Right lung (tissue), 5 donors: ENCODE results near the gene HOXA10. TPM values are rescaled to one million over a fixed set of nuclear protein-coding genes. Genes with fewer than 3 reads are reported as not detected.

Source experiments
- DNase-seq, 2 donors: peaks; one replicate each; pipeline ENCODE4 v3.0.0-alpha.2; 2013
- polyA plus RNA-seq, 5 donors: library from polyadenylated mRNA; unstranded; fragments of 120-200 nt; gene quantifications; one replicate each; pipeline versions ENCODE4 v1.2.1 to v1.2.3, GENCODE V29; 2013; ENCODE audit warnings: inconsistent platforms in 1 of 5, low replicate concordance in 1 of 5; ENCODE audit not compliant: insufficient read length in 5 of 5, insufficient read depth in 1 of 5

Gene HOXA10
- polyA plus RNA-seq, 5 donors: 0.12 to 1.4 (median 0.94) TPM; not detected in 2

GRCh38 chr7:27132978-27133377 lies 41.1 kb downstream of the HOXA10 start:
- no peak for DNase-seq

DNA sequence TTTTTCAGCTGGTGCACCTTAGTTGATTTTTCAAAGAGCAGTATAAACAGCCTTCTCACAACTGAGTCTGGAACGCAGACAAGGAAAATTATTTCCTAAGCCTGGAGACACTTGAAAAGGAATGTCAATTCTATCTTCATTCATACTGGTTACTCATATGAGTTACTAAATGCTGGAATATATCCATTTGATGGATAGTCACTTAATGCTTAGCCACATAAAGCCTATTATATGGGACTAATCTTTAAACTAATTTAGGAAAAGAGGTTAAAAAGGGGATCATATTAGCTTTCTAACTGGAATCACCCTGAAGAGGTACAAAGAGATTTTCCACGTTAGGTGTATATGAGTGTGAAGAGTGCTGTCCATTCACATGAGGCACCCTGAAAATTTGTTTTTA lies 41.9 kb downstream of the HOXA10 start:
- DNase-seq: no peak

- DNase-seq: no peak
These were observed 42.7 kb downstream of the HOXA10 start for GRCh38 chr7:27131390-27131819.

DNA sequence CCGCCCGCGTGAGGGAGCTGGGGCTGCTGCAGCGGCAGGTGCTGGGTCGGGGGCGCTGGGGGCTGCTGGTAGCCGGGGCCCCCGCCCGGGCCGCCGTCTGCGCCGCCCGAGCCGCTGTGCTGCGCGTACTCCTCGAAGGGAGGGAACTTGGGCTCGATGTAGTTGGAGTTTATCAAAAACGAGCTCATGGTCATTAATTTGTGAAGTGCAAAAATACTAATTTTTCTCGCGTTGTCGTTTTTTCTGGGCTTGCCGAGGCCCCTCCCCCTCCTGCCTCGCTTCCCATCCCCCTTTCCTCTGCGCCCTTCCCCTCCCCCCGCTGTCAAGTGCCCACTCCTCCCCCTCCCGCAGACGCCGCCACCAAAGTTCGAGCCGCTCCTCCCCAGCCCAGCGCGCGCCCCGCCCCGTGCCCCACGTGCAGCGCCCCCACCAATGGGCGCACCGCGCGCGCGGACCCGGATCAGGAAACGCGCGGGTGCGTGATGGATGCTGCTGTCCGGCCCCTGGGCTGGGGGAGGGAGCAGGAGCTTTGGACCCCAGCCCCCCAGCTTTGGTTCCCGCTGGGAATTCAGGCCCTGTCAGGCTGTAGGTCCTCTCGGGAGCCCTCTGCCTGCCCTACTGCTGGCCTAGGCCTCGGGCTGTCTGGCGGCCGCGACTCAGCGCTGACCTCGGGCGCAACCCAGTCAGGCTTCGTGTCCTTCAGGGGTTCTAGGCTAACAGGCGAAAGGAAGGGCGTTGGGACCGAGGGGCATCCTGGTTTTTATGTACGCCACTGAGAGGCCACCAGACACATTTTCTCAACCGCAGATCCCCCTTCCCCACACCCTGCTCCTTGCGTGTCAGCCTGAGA lies 43.4 kb downstream of the HOXA10 start, which contains the start of gene HOXA4:
Gene HOXA4 (minus strand): TSS at position 218 of the 850 bp plus-strand sequence. CDS start 24 bp downstream, at position 194.
- DNase-seq: peak; percentile 91 to 93

GRCh38 chr7:27129729-27130539 lies 44.2 kb downstream of the HOXA10 start:
- DNase-seq: no peak

- no peak for DNase-seq
These were observed 45.1 kb downstream of the HOXA10 start for GRCh38 chr7:27128776-27129728.

DNA sequence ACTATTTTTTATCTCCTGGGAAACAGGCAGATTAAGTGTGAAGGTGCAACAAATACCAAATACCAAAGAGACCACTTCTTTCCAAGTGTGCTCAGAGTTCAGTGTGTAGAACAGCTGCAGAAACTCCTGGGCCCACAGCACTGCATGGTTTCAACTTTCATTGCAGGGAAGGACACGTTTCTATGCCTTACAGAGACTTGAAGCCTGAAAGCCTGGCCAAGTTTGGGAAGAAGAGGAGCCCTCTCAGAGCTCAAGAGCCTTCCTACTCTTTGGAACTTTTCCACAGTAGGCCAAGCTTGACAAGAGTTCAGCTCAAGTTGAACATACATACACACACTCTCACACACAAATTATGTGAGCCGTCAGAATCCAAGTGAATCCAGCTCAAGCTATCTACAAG lies 46.1 kb downstream of the HOXA10 start:
- peak; percentile 89 to 92 for DNase-seq

GRCh38 chr7:27126596-27127327 lies 47.4 kb downstream of the HOXA10 start:
- DNase-seq: no peak

DNA sequence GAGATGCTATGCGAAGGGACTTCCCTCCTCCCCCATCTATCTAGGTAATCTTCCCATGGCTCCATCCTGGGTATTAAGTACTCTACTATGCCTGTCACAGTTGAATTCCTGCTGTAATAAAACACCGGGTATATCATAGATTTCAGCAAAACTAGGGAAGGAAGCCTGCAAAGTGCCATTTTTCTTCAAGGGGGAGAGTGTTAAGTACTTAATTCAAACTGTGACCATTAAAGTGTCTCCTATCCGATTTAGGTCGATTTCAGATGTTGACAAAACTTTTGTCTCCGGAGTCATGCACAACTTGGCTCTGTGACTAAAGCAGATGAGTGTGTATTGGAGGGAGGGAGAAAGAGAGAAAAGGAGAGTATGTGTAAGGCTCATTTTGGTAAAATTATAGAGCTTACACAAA lies 48.1 kb downstream of the HOXA10 start:
- no peak for DNase-seq

- no peak for DNase-seq
These were observed 49.0 kb downstream of the HOXA10 start for GRCh38 chr7:27124902-27125689.

DNA sequence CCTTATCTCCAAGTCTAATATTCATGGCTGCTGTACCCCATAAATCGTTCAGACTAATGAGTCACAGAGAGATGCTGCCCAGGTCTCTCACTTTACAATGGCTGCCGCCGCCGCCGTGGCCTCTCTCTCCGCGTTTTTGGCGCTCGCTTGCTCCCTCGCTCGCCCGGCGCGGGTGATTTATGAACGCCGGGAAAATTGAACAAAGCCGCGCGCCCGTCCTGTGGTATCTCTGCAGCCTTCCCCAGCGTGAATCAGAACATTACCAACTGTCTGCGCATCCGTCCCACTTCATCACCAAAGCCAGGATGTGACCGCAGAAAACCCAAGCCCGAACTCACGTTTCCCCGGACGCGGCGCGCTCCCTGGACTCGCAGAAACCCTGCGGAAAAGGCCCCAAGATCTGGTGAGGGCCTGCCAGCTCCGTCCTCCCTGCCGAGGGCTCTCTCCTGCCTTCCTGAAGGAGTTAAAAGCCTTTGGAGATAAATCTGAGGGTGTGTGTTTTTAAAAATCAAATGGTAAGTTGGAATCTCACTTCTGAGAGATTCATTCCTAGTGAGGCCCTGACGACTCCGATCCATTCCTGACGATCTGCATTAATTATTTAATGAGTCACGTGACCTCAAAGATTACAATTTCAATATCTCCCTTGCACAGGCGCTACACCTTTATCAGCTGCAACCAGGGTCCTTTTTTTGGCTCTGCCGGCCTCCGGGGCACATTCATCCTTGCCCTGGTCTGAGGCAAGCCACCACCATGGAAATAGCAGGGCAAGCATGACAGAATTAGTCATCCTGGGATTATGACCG lies 49.8 kb downstream of the HOXA10 start:
- DNase-seq: no peak

DNA sequence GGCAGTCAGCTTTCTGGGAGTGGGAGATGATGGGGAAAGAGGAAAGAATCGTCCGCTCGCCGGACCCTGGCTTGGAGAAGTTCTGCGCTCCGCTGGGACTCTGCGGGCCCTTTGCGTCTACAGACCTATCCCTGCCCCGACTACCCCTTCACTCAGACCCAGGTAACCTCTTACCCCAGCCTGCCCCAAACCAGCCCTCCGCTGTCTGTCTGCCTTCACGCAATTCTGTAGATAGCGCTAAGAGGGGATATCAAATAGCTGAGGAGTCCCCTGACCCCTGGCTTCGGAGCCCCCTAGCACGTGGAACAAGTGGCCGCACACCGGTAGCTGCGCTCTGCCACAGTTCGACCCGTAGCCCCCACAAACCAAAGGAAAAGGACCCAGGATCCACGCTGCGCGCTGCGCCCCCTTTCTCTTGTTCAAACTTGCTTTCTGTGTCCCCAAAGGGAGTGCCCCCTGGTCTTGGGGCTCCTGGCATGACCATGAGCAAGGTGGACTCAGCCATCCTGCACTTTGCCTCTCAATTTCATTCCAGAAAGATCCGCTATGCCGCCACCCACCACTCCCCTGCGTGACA lies 50.6 kb downstream of the HOXA10 start:
- DNase-seq: no peak

- DNase-seq: no peak
These were observed 51.1 kb downstream of the HOXA10 start for GRCh38 chr7:27123007-27123476.

- DNase-seq: no peak
These were observed 51.8 kb downstream of the HOXA10 start for GRCh38 chr7:27122077-27122910.

- DNase-seq: no peak
These were observed 52.4 kb downstream of the HOXA10 start for GRCh38 chr7:27121684-27122076.
